Smooth muscle cell (in vitro differentiated cells): ENCODE data around the gene MN1. TPM values are rescaled to one million over a fixed set of nuclear protein-coding genes. Genes with fewer than 3 reads are reported as not detected.

Experiments
- DNase-seq: peaks from one replicate; lab custom pipeline; 2025; ENCODE audit not compliant: unreplicated experiment; lab: John Stamatoyannopoulos, UW
- H2AFZ ChIP-seq: fragments of 200-600 bp; sonication (generic); 2 replicates; pipeline ENCODE4 v1.6.0; 2016; ENCODE audit warnings: antibody characterized with exemption, low read depth, mild to moderate bottlenecking
- H3F3A ChIP-seq: fragments of 200-600 bp; sonication (generic); 2 replicates; pipeline ENCODE4 v1.6.0; 2017; ENCODE audit warnings: antibody characterized with exemption, low read depth
- H3K27ac ChIP-seq: fragments of 200-600 bp; sonication (generic); 2 replicates; pipeline ENCODE4 v1.5.1; 2016; ENCODE audit warnings: low read depth, mild to moderate bottlenecking
- H3K27me3 ChIP-seq: fragments of 200-600 bp; sonication (generic); 2 replicates; pipeline ENCODE4 v1.6.1; 2016; ENCODE audit warnings: low read depth, mild to moderate bottlenecking
- H3K36me3 ChIP-seq: fragments of 200-600 bp; sonication (generic); 2 replicates; pipeline ENCODE4 v1.5.1; 2016; ENCODE audit warnings: low read depth
- H3K4me1 ChIP-seq: fragments of 200-600 bp; sonication (generic); 2 replicates; pipeline ENCODE4 v1.5.1; 2016; ENCODE audit warnings: low read depth
- H3K4me2 ChIP-seq: fragments of 200-600 bp; sonication (generic); 2 replicates; pipeline ENCODE4 v1.6.0; 2016; ENCODE audit warnings: mild to moderate bottlenecking
- H3K4me3 ChIP-seq: fragments of 200-600 bp; sonication (generic); 2 replicates; pipeline ENCODE4 v1.5.1; 2016; ENCODE audit warnings: mild to moderate bottlenecking
- H3K79me2 ChIP-seq: fragments of 200-600 bp; sonication (generic); 2 replicates; pipeline ENCODE4 v1.6.0; 2016; ENCODE audit warnings: low read depth, mild to moderate bottlenecking
- H3K9ac ChIP-seq: fragments of 200-600 bp; sonication (generic); 2 replicates; pipeline ENCODE4 v1.6.0; 2016; ENCODE audit warnings: low read depth
- H3K9me3 ChIP-seq: fragments of 200-600 bp; sonication (generic); replicated peaks from 2 replicates; pipeline ENCODE4 v1.5.1; 2016; ENCODE audit warnings: low read depth
- H4K20me1 ChIP-seq: fragments of 200-600 bp; sonication (generic); 2 replicates; pipeline ENCODE4 v1.6.0; 2016; ENCODE audit warnings: low read depth
- CTCF ChIP-seq: fragments of 200-600 bp; sonication (generic); IDR thresholded peaks from 2 replicates; pipeline ENCODE4 v1.5.1; 2017; ENCODE audit warnings: borderline replicate concordance, mild to moderate bottlenecking, antibody characterized with exemption; ENCODE audit not compliant: insufficient read depth, poor library complexity, severe bottlenecking
- whole genome bisulfite sequencing: methylation state at CpG from one replicate; pipeline ENCODE4 v1.1.7; 2016; ENCODE audit warnings: low lambda C conversion rate; 5-methylcytosine and 5-hydroxymethylcytosine counted together
- polyA plus RNA-seq: library from polyadenylated mRNA; unstranded; fragments of >200 nt; fragmentation: Nextera tagmentation; extraction: Ambion mirVana; gene quantifications from 2 replicates; pipeline ENCODE4 v1.2.1, GENCODE V29; 2016
- total RNA-seq: library from RNA; depleted of rRNA; stranded (reverse); fragments of >200 nt; gene quantifications from 2 replicates; pipeline ENCODE4 v1.2.3, GENCODE V29; 2014

The MN1 gene
- total and polyA plus RNA-seq, 2 experiments from 2014 or later = 0.98 to 3.3 TPM

DNA sequence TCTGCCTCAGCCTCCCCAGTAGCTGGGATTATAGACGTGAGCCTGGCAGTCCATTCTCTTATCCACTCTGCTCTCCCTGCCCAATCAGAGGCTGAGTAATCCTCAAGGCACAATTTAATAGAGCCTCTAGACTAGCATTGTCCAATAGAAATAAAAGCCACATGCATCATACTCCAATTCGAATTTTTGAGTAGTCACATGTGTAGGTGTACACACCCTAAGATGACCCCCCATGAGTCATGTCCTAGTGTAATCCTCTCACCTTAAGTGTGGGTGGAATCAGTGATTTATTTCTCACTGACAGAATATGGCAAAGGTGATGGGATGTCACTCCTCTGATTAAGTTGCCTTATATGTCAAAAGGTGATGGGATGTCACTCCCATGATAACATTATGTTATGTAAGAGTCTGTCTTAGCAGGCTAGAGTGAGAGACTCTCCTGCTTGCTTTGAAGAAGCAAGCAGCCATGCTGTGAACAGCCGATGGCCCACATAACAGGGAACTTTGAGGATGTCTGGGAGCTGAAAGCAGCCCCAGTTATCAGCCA, 61.3 kb downstream of the MN1 start:
- WGBS = 94% methylated on average over 3 of the region's 3 CpGs
- Histone ChIP-seq H3K4me1 (no peaks in the 10 kb centered on the region), H2AFZ (no peak overlapping the region), H4K20me1 (no peaks in the 10 kb centered on the region), H3K36me3 (no peaks in the 10 kb centered on the region), H3K9me3 (no peaks in the 10 kb centered on the region), H3K4me3 (no peak overlapping the region), H3K27me3 (peaks cover 35% of the 10 kb centered on the region), H3K79me2 (no peaks in the 10 kb centered on the region), H3K27ac (no peak overlapping the region), H3K9ac (no peak overlapping the region), H3F3A (no peaks in the 10 kb centered on the region), H3K4me2 (no peak overlapping the region)
- TF ChIP-seq CTCF = no peak
- DNase-seq = no peak

DNA sequence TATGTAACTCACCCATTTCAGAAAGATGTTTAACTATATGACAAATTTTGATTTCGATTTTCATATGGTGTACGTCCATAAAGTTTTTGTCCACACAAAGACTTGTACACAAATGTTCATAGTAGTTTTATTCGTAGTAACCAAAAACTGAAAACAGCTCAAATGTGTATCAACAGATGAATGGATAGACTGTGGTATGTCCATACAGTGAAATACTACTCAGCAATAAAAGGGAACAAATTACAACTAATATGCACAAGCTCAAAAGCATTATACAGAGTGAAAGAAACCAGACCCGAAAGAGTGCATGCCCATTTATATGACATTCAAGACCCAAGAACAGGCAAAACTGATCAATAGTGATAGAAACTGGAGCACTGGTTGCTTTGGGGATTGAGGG, 64.0 kb downstream of the MN1 start:
- no peak overlapping the region for H3K4me3 ChIP-seq
- H3K27me3 ChIP-seq = peaks cover 13% of the 10 kb centered on the region
- no peaks in the 10 kb centered on the region for H3K36me3 ChIP-seq
- no peak overlapping the region for H3K27ac ChIP-seq
- no peak overlapping the region for H2AFZ ChIP-seq
- no peaks in the 10 kb centered on the region for H3K79me2 ChIP-seq
- 95% methylated on average over 4 of the region's 4 CpGs for WGBS
- DNase-seq = no peak
- no peaks in the 10 kb centered on the region for H3F3A ChIP-seq
- H3K9me3 ChIP-seq = no peaks in the 10 kb centered on the region
- no peak for TF ChIP-seq CTCF
- no peaks in the 10 kb centered on the region for H3K4me1 ChIP-seq
- H4K20me1 ChIP-seq = no peaks in the 10 kb centered on the region
- no peak overlapping the region for H3K9ac ChIP-seq
- no peak overlapping the region for H3K4me2 ChIP-seq

- no peaks in the 10 kb centered on the region for H3K36me3 ChIP-seq
- TF ChIP-seq CTCF = no peak
- no peaks in the 10 kb centered on the region for H4K20me1 ChIP-seq
- H3K9ac ChIP-seq = no peak overlapping the region
- no peak overlapping the region for H2AFZ ChIP-seq
- DNase-seq = no peak
- H3K9me3 ChIP-seq = no peaks in the 10 kb centered on the region
- no peaks in the 10 kb centered on the region for H3K4me1 ChIP-seq
- H3F3A ChIP-seq = no peaks in the 10 kb centered on the region
- H3K4me3 ChIP-seq = no peak overlapping the region
- H3K27ac ChIP-seq = no peak overlapping the region
- 92% methylated on average over 4 of the region's 4 CpGs for WGBS
- no peaks in the 10 kb centered on the region for H3K79me2 ChIP-seq
- no peak overlapping the region for H3K4me2 ChIP-seq
- peaks cover 8% of the 10 kb centered on the region for H3K27me3 ChIP-seq
Measured at GRCh38 chr22:27734066-27734465, 67.5 kb downstream of the MN1 start.

- H3K9ac ChIP-seq = no peak overlapping the region
- no peaks in the 10 kb centered on the region for H4K20me1 ChIP-seq
- H3K4me3 ChIP-seq = no peak overlapping the region
- H3K36me3 ChIP-seq = no peaks in the 10 kb centered on the region
- no peak overlapping the region for H3K4me2 ChIP-seq
- H3K9me3 ChIP-seq = no peaks in the 10 kb centered on the region
- no peaks in the 10 kb centered on the region for H3K79me2 ChIP-seq
- no peaks in the 10 kb centered on the region for H3F3A ChIP-seq
- no peak for DNase-seq
- H3K27me3 ChIP-seq = peaks cover 8% of the 10 kb centered on the region
- H3K4me1 ChIP-seq = no peaks in the 10 kb centered on the region
- H3K27ac ChIP-seq = no peak overlapping the region
- WGBS = 86% methylated on average over 6 of the region's 6 CpGs
- no peak overlapping the region for H2AFZ ChIP-seq
- TF ChIP-seq CTCF = no peak
Measured at GRCh38 chr22:27732841-27733240, 68.7 kb downstream of the MN1 start.
